Stimulated activated CD4-positive, alpha-beta T cell treated with anti-CD3 and anti-CD28 coated beads, TNF-alpha, amount 100 ng/mL, for 48 hours (primary cell): ENCODE data around the gene PRKAR1B.
"Not testable (repeated sequence)": the region's sequence is repeated elsewhere in the genome, so short reads cannot be mapped to it uniquely, and the experiment has no call there.

ENCODE experiments used
- DNase-seq, 3 donors: peaks; one replicate each; pipeline ENCODE4 v3.0.0-alpha.2; 2020; ENCODE audit warnings: low read depth in 3 of 3

The PRKAR1B gene

GRCh38 chr7:668139-668931 lies 58.7 kb downstream of the PRKAR1B start:
- no peak for DNase-seq

GRCh38 chr7:666454-667292 lies 60.4 kb downstream of the PRKAR1B start:
- no peak for DNase-seq

GRCh38 chr7:665736-666453 lies 61.2 kb downstream of the PRKAR1B start:
- DNase-seq: no peak

GRCh38 chr7:664997-665735 lies 61.9 kb downstream of the PRKAR1B start:
- no peak for DNase-seq

- DNase-seq: no peak
Measured at GRCh38 chr7:664402-664775, 62.7 kb downstream of the PRKAR1B start.

- no peak for DNase-seq
Measured at GRCh38 chr7:662576-662975, 64.5 kb downstream of the PRKAR1B start.

- no peak for DNase-seq
Measured at GRCh38 chr7:659996-660395, 67.1 kb downstream of the PRKAR1B start.

GRCh38 chr7:659306-659847 lies 67.7 kb downstream of the PRKAR1B start:
- no peak for DNase-seq

GRCh38 chr7:657565-658119 lies 69.4 kb downstream of the PRKAR1B start:
- no peak for DNase-seq

- not testable (repeated sequence) for DNase-seq
Measured at GRCh38 chr7:657010-657409, 70.1 kb downstream of the PRKAR1B start.

GRCh38 chr7:655758-656157 lies 71.3 kb downstream of the PRKAR1B start:
- DNase-seq: no peak

- DNase-seq: no peak
Measured at GRCh38 chr7:653829-654764, 73.0 kb downstream of the PRKAR1B start.

GRCh38 chr7:652881-653280 lies 74.2 kb downstream of the PRKAR1B start:
- no peak for DNase-seq

GRCh38 chr7:652167-652566 lies 74.9 kb downstream of the PRKAR1B start:
- not testable (repeated sequence) for DNase-seq

GRCh38 chr7:651032-651728 lies 75.9 kb downstream of the PRKAR1B start:
- no peak for DNase-seq

- DNase-seq: no peak
Measured at GRCh38 chr7:650339-651031, 76.6 kb downstream of the PRKAR1B start.

GRCh38 chr7:646951-647350 lies 80.1 kb downstream of the PRKAR1B start:
- no peak for DNase-seq

- no peak for DNase-seq
Measured at GRCh38 chr7:646487-646886, 80.6 kb downstream of the PRKAR1B start.

GRCh38 chr7:645606-646005 lies 81.5 kb downstream of the PRKAR1B start:
- no peak for DNase-seq
